Measurements from ENCODE around the gene ZNF536.

DNA sequence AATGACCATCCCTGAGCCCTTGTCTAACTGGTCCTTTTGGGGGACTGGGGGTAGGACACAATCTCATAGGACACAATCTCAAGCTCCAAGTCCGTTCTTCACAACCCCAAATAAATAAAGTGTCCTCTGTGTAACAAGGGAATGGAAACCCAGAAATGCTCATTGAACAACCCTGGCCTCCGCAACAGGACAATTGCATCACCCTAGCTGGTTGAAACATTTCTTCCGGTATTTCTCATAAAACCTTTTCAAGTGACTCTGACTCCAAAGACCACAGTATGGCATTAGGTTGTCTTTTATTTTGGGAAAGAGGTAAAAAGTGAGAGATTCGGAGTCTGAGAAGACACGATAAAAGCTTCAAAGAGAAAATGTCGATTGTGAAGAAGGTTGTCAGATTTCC, 186.6 kb downstream of the ZNF536 start:
- TF ChIP-seq POLR2A (IDR thresholded peaks at IDR 0.05) (no peak), CTCF (IDR thresholded peaks at IDR 0.05) (no peak)
